ENCODE measurements around the gene RALGPS2. TPM values are rescaled to one million over a fixed set of nuclear protein-coding genes. Genes with fewer than 3 reads are reported as not detected.
"Not testable (repeated sequence)": the region's sequence is repeated elsewhere in the genome, so short reads cannot be mapped to it uniquely, and the experiment has no call there.

Gene RALGPS2
- total and polyA plus RNA-seq, 2 of the 13 experiments (the other 11 are each of a cell fraction or from before 2014, with no cell fraction given): 15.6 to 36.0 TPM

GRCh38 chr1:178746345-178746744 lies 21.3 kb downstream of the RALGPS2 start (continued):
- TF ChIP-seq ZNF724P (CRISPR knock-in tag; IDR thresholded peaks at IDR 0.05; ENCODE audit: borderline replicate concordance): no peak
- TF ChIP-seq ZNF354B (CRISPR knock-in tag; IDR thresholded peaks at IDR 0.05): no peak
- TF ChIP-seq, protein P1, sequence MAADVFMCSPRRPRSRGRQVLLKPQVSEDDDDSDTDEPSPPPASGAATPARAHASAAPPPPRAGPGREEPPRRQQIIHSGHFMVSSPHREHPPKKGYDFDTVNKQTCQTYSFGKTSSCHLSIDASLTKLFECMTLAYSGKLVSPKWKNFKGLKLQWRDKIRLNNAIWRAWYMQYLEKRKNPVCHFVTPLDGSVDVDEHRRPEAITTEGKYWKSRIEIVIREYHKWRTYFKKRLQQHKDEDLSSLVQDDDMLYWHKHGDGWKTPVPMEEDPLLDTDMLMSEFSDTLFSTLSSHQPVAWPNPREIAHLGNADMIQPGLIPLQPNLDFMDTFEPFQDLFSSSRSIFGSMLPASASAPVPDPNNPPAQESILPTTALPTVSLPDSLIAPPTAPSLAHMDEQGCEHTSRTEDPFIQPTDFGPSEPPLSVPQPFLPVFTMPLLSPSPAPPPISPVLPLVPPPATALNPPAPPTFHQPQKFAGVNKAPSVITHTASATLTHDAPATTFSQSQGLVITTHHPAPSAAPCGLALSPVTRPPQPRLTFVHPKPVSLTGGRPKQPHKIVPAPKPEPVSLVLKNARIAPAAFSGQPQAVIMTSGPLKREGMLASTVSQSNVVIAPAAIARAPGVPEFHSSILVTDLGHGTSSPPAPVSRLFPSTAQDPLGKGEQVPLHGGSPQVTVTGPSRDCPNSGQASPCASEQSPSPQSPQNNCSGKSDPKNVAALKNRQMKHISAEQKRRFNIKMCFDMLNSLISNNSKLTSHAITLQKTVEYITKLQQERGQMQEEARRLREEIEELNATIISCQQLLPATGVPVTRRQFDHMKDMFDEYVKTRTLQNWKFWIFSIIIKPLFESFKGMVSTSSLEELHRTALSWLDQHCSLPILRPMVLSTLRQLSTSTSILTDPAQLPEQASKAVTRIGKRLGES (CRISPR knock-in tag; IDR thresholded peaks at IDR 0.05; ENCODE audit: borderline replicate concordance): no peak
- no peak for TF ChIP-seq ZNF615 (CRISPR knock-in tag; IDR thresholded peaks at IDR 0.05; ENCODE audit: borderline replicate concordance)
- peak; percentile 66; the same call in 1 of the 2 replicates for TF ChIP-seq FOXA3 (CRISPR knock-in tag; IDR thresholded peaks at IDR 0.05)
- peak; percentile 40; the same call in 1 of the 2 replicates for TF ChIP-seq CEBPG (CRISPR knock-in tag; IDR thresholded peaks at IDR 0.05)
- no peak for TF ChIP-seq ZNF317 (CRISPR knock-in tag; IDR thresholded peaks at IDR 0.05)
- TF ChIP-seq CCDC6 (CRISPR knock-in tag; IDR thresholded peaks at IDR 0.05): no peak
- TF ChIP-seq ZNF530 (CRISPR knock-in tag; IDR thresholded peaks at IDR 0.05; ENCODE audit: low read depth): no peak
- TF ChIP-seq SP5 (CRISPR knock-in tag; IDR thresholded peaks at IDR 0.05; ENCODE audit: borderline replicate concordance, low read depth): no peak
- TF ChIP-seq ZBTB7B (CRISPR knock-in tag; IDR thresholded peaks at IDR 0.05): no peak
- TF ChIP-seq, protein P2, sequence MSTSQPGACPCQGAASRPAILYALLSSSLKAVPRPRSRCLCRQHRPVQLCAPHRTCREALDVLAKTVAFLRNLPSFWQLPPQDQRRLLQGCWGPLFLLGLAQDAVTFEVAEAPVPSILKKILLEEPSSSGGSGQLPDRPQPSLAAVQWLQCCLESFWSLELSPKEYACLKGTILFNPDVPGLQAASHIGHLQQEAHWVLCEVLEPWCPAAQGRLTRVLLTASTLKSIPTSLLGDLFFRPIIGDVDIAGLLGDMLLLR (CRISPR knock-in tag; IDR thresholded peaks at IDR 0.05): no peak
- 0 out of 2 replicates have a peak, but pooled peaks have one; percentile 18 for TF ChIP-seq GATAD2A (CRISPR knock-in tag; IDR thresholded peaks at IDR 0.05)
- no peak for TF ChIP-seq JARID2 (CRISPR knock-in tag; IDR thresholded peaks at IDR 0.05; ENCODE audit: insufficient replicate concordance)
- no peak for TF ChIP-seq FOXA1 (IDR thresholded peaks at IDR 0.05)
- TF ChIP-seq FOXA1 (CRISPR knock-in tag; IDR thresholded peaks at IDR 0.05): peak; percentile 35; the same call in 1 of the 2 replicates
- no peak for TF ChIP-seq ZNF549 (CRISPR knock-in tag; IDR thresholded peaks at IDR 0.05)
- no peak for TF ChIP-seq HNRNPH1 (optimal IDR thresholded peaks at IDR 0.05; ENCODE audit: low read depth, low read length)
- no peak for TF ChIP-seq ZNF296 (CRISPR knock-in tag; conservative IDR thresholded peaks at IDR 0.05)
- TF ChIP-seq KLF12 (CRISPR knock-in tag; IDR thresholded peaks at IDR 0.05; ENCODE audit: borderline replicate concordance): no peak
- TF ChIP-seq ISX (CRISPR knock-in tag; conservative IDR thresholded peaks at IDR 0.05): no peak
- 0 out of 2 replicates have a peak, but pooled peaks have one; percentile 8 for TF ChIP-seq CEBPB (IDR thresholded peaks at IDR 0.05; ENCODE audit: borderline replicate concordance, low read depth, low read length)
- TF ChIP-seq ZBTB3 (CRISPR knock-in tag; IDR thresholded peaks at IDR 0.05; ENCODE audit: borderline replicate concordance, low read depth): no peak

- CTCF ChIA-PET (ENCODE audit: low intra/inter-chr PET ratio, low total read pairs); H2AFZ ChIP-seq (ENCODE audit: low read length); H3K79me2 ChIP-seq (ENCODE audit: insufficient read depth, low read length); H3K4me2 ChIP-seq (ENCODE audit: low read depth, low read length); H3K27ac ChIP-seq (ENCODE audit: extremely low read length, insufficient read depth, low read length); H3K9me3 ChIP-seq (ENCODE audit: low read length); intact Hi-C loops (cut with micrococcal nuclease; ENCODE audit: unreplicated experiment); ATAC-seq; H3K4me3 ChIP-seq (replicated peaks in 1 of 3; ENCODE audit: insufficient read depth in 1 of 3, low read depth in 2 of 3, low read length in 3 of 3); BruUV-seq (replicated peaks); H3K36me3 ChIP-seq (replicated peaks in 1 of 2; ENCODE audit: control insufficient read depth in 1 of 2, insufficient read depth in 2 of 2, low read length in 2 of 2); H3K9ac ChIP-seq (ENCODE audit: insufficient read depth, low read depth, low read length); H4K20me1 ChIP-seq (ENCODE audit: insufficient read depth, low read length); FAIRE-seq; DNase-seq (ENCODE audit: low spot score); H3K27me3 ChIP-seq (ENCODE audit: control insufficient read depth in 1 of 2, insufficient read depth in 2 of 2, low read length in 2 of 2): not testable (repeated sequence)
- peaks cover 37% of the 10 kb centered on the region for H3K4me1 ChIP-seq (ENCODE audit: insufficient read depth, low read length)
- POLR2A ChIA-PET: interaction anchor here (1.6 kb wide), 1 partner anchor 205 kb away, joined by 4 read pairs; no protein-coding TSS in a partner anchor
- 100% methylated on average over 3 of the region's 3 CpGs for WGBS (ENCODE audit: low lambda C conversion rate)
- in situ Hi-C loops (cut with HindIII; ENCODE audit: extremely low pct_ligation_motif_present, low pct_unique_long_range_greater_than_20kb): loop anchor here (25.0 kb wide), 1 partner anchor 435 kb away; no protein-coding TSS in a partner anchor
Measured at GRCh38 chr1:178747361-178747760, 22.3 kb downstream of the RALGPS2 start.

All from HepG2 (cell line).